ENCODE measurements around the gene TEAD3.

The TEAD3 gene

GRCh38 chr6:35475573-35475972 is 21.3 kb downstream of the TEAD3 start:
- DNase-seq (ENCODE audit: low read depth in 2 of 2): no peak

GRCh38 chr6:35474942-35475570 is 21.8 kb downstream of the TEAD3 start:
- no peak for DNase-seq (ENCODE audit: low read depth in 2 of 2)

GRCh38 chr6:35474131-35474941 is 22.5 kb downstream of the TEAD3 start:
- DNase-seq (ENCODE audit: low read depth in 2 of 2): no peak

DNA sequence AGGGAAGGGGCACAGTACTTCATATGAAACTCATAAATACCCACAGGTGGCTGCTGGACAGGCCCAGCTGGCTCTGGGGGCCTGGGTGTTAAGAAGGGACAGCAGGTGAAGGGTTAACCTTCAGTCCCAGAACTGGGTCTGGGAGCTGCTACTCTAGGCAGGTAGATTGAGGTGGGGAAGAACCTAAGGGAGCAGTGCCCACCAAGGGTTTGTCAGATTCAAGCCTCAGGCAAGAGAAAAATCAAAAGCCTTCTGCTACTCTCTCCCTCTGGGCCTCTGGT is 23.1 kb downstream of the TEAD3 start:
- DNase-seq (ENCODE audit: low read depth in 2 of 2): no peak

- no peak for DNase-seq (ENCODE audit: low read depth in 2 of 2)
Measured at GRCh38 chr6:35473075-35473849, 23.6 kb downstream of the TEAD3 start.

- no peak for DNase-seq (ENCODE audit: low read depth in 2 of 2)
Measured at GRCh38 chr6:35471836-35472345, 25.0 kb downstream of the TEAD3 start.

GRCh38 chr6:35470663-35471120 is 26.2 kb downstream of the TEAD3 start:
- DNase-seq (ENCODE audit: low read depth in 2 of 2): no peak

GRCh38 chr6:35469751-35470662 is 26.9 kb downstream of the TEAD3 start:
- no peak for DNase-seq (ENCODE audit: low read depth in 2 of 2)

GRCh38 chr6:35468980-35469750 is 27.7 kb downstream of the TEAD3 start:
- no peak for DNase-seq (ENCODE audit: low read depth in 2 of 2)

- DNase-seq (ENCODE audit: low read depth in 2 of 2): peak; percentile 89 to 93
Measured at GRCh38 chr6:35468181-35468979, 28.5 kb downstream of the TEAD3 start, which contains the start of gene RPL10A. RPL10A (plus strand) TSS chr6:35468401; CDS start chr6:35468435, 34 bp downstream.

- DNase-seq (ENCODE audit: low read depth in 2 of 2): no peak
Measured at GRCh38 chr6:35465646-35466045, 31.2 kb downstream of the TEAD3 start.

DNA sequence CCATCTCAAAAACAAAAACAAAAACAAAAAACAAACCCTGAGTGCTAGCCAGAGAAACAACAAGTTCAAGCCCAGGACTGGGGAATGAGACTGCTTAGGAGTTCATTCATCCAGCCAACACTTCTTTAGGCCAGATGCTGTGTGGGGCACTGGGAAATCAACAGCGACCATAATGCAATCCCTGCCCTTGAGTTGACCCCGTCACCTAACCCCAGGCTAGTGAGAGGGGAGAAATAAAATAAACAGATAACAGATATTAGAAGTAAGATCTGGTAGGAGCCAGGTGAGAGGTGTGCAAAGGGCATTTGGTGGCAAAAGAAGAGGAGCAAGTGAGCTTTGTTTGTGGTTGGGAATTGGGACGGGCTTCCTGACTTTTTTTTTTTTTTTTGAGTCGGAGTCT is 33.6 kb downstream of the TEAD3 start:
- no peak for DNase-seq (ENCODE audit: low read depth in 2 of 2)

GRCh38 chr6:35461270-35461669 is 35.6 kb downstream of the TEAD3 start:
- DNase-seq (ENCODE audit: low read depth in 2 of 2): no peak

GRCh38 chr6:35457907-35458306 is 39.0 kb downstream of the TEAD3 start:
- DNase-seq (ENCODE audit: low read depth in 2 of 2): no peak

- no peak for DNase-seq (ENCODE audit: low read depth in 2 of 2)
Measured at GRCh38 chr6:35454391-35455110, 42.3 kb downstream of the TEAD3 start.

GRCh38 chr6:35453236-35453635 is 43.6 kb downstream of the TEAD3 start:
- DNase-seq (ENCODE audit: low read depth in 2 of 2): no peak

DNA sequence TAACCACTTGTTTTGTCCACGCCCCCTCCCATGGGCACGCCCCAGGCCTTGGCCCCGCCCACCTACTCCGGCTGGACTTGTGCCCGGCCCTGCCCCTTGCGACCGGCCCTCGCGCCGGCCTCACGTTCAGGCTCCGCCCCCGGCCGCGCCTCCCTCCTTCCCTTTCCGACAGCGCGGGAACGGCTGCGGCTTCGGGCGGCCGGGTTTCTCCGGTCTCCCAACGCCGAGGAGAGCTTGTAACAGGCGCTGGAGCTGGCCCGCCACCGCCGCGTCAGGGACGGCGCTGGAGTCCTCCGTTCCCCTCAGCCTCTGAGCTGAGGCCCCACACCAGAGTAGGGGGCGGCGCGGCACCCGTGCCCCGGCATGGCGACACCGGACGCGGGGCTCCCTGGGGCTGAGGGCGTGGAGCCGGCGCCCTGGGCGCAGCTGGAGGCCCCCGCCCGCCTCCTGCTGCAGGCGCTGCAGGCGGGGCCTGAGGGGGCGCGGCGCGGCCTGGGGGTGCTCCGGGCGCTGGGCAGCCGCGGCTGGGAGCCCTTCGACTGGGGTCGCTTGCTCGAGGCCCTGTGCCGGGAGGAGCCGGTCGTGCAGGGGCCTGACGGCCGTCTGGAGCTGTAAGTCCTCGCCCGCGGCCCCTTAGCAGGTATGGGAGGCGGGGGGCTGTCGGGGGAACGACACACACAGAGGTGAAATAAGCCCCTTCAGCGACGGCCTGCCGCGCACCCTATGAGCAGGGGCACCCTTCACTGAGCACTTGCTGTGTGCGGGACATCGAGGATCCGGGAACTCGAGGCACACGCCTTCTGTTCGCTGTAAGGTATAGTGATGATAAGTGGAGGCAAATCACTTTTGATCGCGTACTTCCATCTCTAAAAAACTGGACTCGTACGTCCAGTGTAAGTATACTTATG is 44.4 kb downstream of the TEAD3 start, which contains the start of gene FANCE:
TSS of gene FANCE (plus strand) at position 156 of the 908 bp plus-strand sequence. CDS start at position 364, 208 bp downstream.
- peak; percentile 96 for DNase-seq (ENCODE audit: low read depth in 2 of 2)

All from stimulated activated CD8-positive, alpha-beta memory T cell treated with anti-CD3 and anti-CD28 coated beads, Interleukin-2, amount 100 ng/mL, for 48 hours (primary cell).